GM21528 (cell line): Measurements from ENCODE around the gene ADSS2.

Experiments
- ATAC-seq: cut with Tn5 transposase; IDR thresholded peaks from one replicate; pipeline ENCODE4 v1.9.1; 2021; ENCODE audit warnings: mild to moderate bottlenecking, moderate library complexity; ENCODE audit not compliant: unreplicated experiment, low FRiP score

The ADSS2 gene

GRCh38 chr1:244447024-244447423, 4.7 kb downstream of the ADSS2 start:
- no peak for ATAC-seq

GRCh38 chr1:244445320-244446181, 6.2 kb downstream of the ADSS2 start:
- ATAC-seq = no peak

GRCh38 chr1:244444854-244445253, 6.9 kb downstream of the ADSS2 start:
- ATAC-seq = no peak

- ATAC-seq = no peak
Measured at GRCh38 chr1:244442850-244443249, 8.9 kb downstream of the ADSS2 start.

GRCh38 chr1:244439391-244440032, 12.2 kb downstream of the ADSS2 start:
- no peak for ATAC-seq

- no peak for ATAC-seq
Measured at GRCh38 chr1:244437086-244437468, 14.6 kb downstream of the ADSS2 start.

GRCh38 chr1:244436336-244437085, 15.2 kb downstream of the ADSS2 start:
- no peak for ATAC-seq

GRCh38 chr1:244435562-244436205, 16.0 kb downstream of the ADSS2 start:
- ATAC-seq = no peak

GRCh38 chr1:244431166-244431565, 20.5 kb downstream of the ADSS2 start:
- no peak for ATAC-seq

GRCh38 chr1:244429818-244430217, 21.9 kb downstream of the ADSS2 start:
- ATAC-seq = no peak

GRCh38 chr1:244427647-244428046, 24.1 kb downstream of the ADSS2 start:
- no peak for ATAC-seq

GRCh38 chr1:244424649-244425334, 26.9 kb downstream of the ADSS2 start:
- no peak for ATAC-seq

- no peak for ATAC-seq
Measured at GRCh38 chr1:244422174-244422573, 29.5 kb downstream of the ADSS2 start.

- no peak for ATAC-seq
Measured at GRCh38 chr1:244419024-244419423, 32.7 kb downstream of the ADSS2 start.

- ATAC-seq = no peak
Measured at GRCh38 chr1:244414543-244414942, 37.2 kb downstream of the ADSS2 start.

GRCh38 chr1:244413736-244414135, 38.0 kb downstream of the ADSS2 start:
- no peak for ATAC-seq

GRCh38 chr1:244412176-244412575, 39.5 kb downstream of the ADSS2 start:
- no peak for ATAC-seq

- ATAC-seq = peak; percentile 77
Measured at GRCh38 chr1:244409701-244410100, 42.0 kb downstream of the ADSS2 start.

GRCh38 chr1:244406337-244406736, 45.4 kb downstream of the ADSS2 start:
- ATAC-seq = peak; percentile 87

GRCh38 chr1:244405856-244406255, 45.9 kb downstream of the ADSS2 start:
- ATAC-seq = peak; percentile 12
